Anterior cingulate cortex (tissue), 58 donors: ENCODE data around the gene SRMS.
"Not testable (repeated sequence)": the region's sequence is repeated elsewhere in the genome, so short reads cannot be mapped to it uniquely, and the experiment has no call there.

Experiments used
- DNase-seq, 58 donors: peaks; one replicate each; lab custom pipeline; 2025; lab: John Stamatoyannopoulos, UW

SRMS gene

DNA sequence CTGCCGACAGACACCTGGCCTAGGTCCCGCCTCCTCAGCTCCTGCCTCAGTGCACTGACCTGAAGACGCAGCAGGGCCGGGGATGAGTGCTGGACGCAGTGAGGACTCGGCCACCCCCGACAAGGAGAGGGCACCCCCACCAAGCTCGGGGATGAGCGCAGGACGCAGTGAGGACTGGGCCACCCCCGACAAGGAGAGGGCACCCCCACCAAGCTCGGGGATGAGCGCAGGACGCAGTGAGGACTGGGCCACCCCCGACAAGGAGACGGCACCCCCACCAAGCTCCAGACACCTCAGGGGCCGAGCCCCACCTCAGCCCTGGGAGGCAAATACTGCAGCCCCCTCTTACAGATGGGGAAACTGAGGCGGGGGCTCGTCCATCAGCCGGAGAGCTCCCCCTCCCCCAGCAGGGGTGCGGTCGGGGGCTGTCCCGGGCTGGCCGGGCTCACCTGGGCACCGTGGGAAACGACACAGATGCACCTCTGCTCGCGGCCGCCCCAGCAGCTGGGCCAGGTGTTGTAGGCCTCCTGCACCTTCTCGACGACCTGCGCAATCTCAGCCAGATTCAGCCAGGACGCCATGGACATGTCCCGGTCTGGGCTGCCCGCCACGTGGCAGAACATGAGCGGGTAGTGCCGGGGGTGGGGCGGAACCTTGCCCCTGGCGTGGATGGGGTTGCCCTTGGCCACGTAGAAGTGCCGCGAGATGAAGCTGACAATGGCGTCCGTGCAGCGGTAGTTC is 19.0 kb upstream of the SRMS start:
- no peak for DNase-seq

DNA sequence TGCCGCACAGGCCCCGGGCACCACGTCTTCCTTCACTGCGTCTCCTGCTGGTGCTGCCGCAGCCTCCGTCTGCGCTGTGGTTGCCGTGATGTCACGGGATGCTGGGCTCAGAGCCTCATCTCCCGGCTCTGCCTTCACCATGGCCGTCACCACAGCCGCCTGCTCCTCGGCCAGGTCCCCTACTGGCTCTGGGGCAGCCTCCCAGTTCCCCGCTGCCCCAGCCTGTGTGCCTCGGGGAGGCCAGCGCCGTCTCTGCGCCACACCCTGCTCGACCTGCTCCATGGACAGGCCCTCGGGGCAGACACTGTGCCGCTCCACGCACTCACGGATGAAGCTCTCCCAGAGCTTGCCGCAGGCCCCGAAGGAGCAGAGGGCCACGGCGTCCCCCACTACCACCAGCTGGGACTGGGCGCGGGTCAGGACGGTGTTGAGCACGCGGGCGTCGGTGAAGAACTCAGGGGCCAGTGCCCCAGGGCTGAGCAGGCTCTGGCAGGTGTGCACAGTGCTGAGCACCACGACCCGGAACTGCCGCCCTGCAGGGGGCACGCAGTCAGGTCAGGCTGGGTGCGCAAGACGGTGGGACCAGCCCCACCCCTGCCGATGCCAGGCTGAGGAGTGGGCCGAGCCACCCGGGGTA is 18.3 kb upstream of the SRMS start:
- DNase-seq = no peak

DNA sequence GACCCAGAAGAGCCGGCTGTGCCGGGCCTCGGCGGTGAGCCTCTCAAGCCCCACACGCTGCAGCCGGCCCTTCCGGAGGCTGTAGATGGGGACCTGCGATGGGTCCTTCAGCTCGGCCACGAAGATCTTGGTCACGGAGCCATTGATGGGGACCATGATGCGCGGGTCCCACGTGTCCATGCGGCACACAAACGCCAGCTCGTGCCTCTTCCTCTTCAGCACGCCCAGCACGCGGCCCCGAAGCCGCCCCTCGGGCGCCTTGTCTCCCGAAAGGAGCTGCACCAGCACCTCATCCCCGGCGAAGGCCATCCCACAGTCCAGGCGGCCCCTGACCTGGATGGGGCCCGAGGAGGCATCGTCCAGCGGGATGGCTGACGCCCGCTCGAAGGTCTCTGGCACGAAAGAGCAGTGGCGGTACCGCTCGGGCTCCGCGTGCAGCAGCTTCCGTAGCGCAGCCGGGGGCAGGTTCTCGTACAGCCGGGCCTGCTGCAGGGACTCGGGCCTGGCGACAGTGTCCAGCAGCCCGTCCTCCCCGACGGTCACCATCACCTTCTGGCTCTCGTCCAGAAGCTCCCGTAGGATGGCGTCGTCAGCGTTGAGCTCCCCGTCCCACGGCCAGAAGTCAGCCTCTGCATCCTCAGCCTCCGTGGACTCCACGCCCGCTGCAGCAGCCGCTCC is 17.6 kb upstream of the SRMS start:
- DNase-seq = no peak

DNA sequence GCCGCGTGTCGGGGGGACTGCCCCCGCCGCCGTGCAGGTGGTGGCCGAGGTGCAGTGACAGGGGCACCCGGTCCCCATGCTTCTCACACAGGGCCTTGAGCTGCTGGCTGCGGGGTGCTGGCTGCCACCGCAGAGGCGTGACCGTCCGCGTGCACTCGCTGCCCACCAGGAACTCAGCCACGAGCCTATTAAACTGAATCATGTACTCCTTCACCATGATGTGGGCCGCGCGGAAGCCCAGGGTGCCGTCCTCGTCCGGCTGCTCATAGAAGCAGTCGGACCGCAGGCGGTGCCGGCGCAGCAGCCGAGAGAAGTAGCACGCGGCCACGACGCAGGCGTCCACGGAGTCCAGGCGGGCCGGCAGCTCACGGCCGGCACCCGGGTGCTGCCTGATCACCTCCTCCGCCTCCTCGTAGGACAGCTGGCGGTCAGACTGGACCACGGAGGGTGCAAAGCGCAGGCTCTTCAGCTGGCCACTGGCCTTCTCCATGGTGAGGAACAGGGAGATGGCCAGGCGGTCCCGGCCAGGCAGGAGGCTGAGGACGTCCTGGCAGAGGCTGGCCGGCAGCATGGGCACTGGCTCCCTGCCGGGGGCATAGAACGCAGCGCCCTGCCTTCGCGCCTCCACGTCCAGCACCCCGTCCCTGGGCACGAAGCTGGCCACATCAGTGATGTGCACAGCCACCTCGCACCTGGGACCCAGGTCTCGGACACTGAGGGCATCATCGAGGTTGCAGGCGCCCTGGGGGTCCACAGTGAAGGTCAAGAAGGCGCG is 16.7 kb upstream of the SRMS start:
- DNase-seq = no peak

DNA sequence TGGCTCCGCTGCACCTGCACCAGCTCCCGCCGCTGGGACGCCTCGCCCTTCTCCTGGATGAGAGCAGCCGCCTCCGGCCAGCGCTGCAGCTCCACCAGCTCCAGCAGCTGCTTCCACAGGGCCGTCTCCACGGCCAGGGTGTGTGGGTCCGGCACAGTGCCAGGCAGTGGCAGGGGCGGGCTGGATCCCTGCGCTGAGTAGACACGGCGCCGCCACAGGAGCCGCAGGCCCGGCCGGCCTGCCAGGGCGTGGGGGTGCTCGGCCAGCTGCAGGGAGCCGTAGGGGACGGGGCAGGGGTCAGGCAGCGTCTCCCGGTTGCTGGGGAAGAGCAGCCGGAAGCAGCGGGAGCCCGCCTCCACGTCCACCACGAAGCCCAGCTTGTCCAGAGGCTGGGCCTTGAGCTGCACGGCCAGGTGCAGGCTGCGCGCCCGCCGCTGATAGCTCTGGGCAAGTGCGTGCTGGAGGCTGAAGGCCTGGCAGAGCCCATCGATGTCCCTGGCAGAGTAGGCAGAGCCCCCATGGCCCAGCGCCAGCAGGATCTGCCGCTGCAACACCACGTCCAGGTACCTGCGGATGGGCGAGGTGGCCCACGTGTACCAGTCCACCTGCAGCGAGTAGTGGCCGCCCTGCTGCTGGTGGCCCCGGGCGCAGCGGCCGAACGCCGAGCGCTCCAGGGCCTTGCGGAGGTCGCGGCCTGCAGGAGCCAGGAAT is 15.8 kb upstream of the SRMS start:
- DNase-seq = no peak

DNA sequence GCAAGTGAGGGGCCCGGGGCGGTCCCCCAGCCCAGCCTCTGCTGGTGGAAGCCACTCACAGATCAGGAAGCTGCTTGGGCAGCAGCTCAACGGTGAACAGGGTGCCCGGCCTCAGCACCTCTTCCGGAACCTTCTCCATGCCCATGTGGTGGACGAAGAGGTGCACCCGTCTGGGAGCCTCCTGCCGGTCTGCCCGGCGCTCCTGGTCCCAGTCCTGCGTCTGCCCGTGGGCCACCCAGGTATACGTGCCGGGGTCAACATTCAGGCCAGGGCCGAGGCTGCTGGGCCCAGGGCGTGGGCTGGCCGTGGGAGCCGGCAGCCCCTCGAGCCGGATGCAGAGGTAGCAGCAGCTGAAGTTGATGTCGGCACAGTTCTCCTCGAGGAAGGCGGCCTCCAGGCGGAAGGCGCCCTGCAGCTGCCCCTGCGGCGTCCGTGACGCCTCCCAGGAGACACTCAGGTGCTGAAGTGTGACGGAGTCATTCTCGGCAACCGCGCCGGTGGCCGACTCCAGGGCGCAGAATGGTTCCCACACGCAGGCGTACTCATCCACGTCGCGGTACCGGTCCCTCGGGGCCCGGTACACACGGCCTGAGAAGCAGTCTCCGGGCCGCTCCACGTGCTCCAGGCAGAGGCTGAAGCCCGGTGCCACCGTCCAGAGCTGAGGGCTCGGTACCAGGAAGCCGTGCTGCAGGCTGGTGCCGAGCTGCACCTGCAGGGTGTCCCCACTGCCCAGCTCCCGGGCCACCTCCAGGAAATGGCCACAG is 15.1 kb upstream of the SRMS start:
- DNase-seq = no peak

DNA sequence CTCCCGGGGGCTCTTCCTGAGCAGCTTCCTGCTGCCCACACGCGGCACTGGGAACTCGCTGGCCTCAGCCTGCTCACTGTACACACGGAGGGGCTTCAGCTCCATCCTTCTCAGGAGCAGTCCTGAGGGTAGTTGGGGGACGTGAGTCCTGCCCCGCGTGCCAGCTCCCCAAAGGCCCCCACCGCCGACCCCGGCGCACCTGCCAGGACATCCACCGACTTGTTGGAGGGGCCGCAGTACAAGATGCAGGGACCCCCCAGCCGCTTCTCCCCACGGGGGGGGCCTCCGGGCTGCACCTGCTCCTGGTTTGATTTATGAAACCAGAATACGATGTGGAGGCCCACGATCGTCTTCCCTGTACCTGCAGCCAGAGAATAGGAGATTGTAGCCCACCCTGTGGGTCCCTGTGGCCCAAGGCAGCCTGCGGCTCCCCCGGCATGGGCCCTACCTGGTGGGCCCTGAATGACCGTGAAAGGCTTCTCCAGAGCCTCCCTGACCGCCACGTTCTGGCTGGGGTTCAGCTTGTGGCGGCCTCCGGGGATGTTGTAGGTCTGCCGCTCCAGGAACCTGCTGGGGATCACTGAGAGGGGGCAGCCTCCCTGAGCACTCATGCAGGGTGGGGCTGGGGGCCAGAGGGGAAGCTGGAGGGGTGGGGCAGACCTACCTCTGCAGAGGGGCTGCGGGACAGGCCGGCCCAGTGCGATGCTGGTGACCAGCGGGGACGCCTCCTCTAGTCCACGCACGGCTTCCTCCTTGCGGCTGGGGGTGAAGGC is 14.3 kb upstream of the SRMS start:
- no peak for DNase-seq

DNA sequence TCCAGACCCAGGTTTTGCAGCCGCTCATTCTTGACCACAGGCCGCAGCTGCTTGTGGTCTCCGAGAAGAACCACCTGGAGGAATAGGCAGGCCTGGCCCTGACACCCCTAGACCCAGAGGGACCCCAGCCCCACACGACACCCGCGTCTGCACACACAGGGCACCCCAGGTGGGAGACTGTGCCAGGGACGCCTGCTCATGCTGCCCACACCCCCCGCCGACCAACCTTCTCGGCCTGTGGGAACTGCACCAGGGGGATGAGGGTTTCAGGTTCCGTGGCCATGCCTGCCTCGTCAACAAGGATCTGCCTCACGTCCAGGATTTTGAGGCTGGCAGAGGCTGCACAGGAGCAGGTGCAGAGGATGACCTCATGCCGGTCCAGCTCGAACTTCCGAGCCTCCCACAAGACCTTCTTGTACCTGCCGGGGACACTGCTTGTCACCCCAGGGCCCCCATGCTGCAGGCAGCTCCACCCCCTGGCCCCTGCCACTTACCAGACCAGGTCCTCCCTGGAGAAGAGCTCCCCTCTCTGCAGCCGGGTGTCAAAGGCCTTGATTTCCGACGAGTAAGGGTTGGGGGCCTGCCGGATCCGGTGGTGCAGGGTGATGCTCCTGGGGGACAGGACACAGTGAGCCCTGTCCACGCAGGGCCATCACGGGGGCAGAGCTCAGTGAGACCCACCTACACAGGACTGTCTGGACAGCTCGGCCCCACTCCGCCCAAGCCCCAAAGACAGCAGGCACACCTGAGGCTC is 13.5 kb upstream of the SRMS start:
- DNase-seq = no peak

DNA sequence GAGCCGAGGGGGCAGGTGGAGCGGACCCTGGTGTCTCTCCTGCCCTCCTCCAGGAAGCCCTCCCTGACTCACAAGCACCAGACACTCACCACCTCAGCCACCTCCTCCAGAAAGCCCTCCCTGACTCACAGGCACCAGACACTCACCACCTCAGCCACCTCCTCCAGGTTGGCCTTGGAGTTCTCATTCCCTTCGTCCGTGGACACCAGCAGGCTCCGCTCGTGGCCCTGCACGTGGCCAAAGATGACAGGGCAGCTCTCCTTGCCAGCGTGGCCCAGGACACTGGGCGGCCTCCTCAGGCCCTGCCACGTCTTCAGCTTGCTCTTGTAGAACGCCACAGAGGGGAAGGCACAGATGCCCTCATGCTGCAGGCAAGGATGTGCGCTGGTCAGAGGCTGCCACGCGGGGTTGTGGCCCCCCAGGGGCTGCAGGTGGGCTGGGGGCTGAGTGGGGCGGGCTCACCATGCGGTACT is 12.8 kb upstream of the SRMS start:
- no peak for DNase-seq

DNA sequence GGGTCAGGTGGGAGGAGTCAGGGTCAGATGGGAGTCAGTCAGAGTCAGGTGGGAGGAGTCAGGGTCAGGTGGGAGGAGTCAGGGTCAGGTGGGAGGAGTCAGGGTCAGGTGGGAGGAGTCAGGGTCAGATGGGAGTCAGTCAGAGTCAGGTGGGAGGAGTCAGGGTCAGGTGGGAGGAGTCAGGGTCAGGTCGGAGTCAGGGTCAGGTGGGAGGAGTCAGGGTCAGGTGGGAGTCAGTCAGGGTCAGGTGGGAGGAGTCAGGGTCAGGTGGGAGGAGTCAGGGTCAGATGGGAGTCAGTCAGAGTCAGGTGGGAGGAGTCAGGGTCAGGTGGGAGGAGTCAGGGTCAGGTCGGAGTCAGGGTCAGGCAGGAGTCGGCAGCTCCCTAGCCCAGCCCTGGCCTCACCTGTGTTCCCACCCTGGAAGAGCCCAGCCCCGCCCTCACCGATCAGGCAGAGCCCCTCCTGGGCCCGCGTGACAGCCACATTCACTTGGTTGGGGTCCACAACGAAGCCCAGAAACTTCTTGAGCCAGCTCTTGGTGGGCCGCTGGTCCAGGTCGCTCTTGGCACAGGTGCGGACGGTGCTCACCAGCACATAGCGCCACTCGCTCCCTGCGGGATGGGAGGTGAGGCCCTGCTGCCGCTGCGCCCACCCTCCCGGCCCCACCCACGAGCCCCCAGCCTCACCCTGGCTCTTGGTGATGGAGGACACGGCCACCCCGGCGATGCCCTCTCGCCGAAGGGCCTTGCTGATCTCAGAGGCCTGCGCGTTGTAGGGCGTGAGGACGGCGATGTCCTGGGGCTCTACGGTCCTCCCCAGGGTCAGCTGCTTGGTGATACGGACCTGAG is 12.2 kb upstream of the SRMS start:
- DNase-seq = not testable (repeated sequence)

DNA sequence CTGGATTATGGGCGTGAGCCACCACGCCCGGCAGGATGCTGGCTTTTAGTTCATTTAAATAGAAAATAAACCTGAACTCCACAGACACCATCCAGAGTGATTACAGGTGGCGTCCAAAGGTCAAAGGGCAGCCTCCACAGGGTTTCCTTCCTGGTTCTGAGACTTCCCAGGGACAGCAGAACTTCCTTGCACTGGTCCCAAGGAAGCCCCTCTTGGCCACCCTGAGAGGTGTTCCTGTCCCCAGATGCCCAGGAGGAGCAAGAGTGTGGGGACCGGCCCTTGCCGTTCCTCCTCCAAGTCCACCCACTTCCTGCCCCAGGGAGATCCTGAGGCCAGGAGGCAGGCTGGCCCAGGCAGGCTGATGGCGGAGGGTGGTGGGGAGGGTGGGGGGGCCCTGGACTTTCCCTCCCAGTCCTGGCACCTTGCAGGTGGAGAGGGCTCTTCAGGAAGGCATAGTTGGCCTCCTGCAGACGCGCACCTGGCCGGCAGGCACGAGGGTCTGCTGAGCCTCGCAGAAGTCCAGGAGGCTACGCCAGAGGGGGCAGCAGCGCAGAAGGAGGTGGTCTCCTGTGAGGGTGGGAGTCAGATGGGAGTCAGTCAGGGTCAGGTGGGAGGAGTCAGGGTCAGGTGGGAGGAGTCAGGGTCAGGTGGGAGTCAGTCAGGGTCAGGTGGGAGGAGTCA is 11.4 kb upstream of the SRMS start:
- DNase-seq = no peak

DNA sequence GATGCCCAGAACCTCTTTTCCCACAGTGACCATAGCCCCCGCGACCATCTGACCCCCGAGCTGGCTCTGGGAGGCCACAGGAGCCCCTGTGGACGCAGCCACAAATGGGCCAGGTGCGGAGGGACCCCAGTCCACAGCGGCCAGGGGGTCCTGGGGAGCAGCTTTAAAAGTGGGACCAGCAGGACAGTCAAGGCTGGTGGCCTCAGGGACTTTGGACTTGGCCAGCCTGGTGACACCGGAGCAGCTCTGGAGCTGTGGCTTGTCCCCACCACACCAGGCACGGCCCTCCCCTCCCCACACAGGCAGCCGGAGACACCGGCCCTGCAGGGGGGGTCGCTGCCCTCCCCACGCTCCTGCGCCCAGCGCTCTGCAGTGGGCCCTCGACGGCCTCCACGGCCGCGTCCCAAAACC is 9.9 kb upstream of the SRMS start:
- DNase-seq = no peak

DNA sequence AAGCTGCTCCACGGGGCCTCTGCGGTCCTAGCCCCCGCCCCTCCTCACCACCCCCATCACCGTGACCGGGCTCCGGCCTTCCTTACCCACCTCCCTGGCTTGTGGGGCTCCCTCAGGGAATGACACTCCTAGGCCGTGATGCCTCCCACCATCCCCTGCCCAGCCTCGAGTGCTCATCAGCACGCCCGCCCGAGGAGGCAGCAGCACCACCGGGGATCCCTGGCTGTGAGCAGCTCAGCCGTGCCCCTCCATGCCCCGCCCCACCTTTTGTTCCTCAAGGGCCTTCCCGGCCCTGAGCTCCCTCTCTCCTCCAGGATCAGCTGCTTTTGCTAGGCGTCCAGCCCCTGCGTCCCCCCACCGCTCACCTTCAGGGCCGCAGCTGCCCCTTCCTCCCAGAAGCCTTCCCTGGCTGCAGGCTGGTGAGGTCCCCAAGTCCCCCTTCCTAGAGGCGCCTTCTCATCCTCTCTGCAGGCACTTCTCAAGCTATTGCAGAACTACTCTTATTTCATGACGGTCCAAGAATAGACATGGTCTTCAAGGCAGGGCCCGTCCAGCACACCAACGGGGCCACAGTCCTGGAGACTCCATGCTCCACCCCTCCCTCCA is 9.4 kb upstream of the SRMS start:
- DNase-seq = no peak

DNA sequence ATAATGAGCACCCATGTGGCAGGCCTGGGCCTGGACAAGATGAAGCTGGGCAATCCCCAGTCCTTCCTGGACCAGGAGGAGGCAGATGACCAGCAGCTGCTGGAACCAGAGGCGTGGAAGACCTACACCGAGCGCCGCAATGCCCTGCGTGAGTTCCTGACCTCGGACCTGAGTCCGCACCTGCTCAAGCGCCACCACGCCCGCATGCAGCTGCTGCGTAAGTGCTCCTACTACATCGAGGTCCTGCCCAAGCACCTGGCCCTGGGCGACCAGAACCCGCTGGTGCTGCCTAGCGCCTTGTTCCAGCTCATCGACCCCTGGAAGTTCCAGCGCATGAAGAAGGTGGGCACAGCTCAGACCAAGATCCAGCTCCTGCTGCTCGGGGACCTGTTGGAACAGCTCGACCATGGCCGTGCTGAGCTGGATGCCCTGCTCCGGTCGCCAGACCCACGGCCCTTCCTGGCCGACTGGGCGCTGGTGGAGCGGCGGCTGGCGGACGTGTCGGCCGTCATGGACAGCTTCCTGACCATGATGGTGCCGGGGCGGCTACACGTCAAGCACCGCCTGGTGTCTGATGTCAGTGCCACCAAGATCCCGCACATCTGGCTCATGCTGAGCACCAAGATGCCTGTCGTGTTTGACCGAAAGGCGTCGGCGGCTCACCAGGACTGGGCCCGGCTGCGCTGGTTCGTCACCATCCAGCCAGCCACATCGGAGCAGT is 8.3 kb upstream of the SRMS start:
- no peak for DNase-seq
